NCI-H2107 treated with DMSO at 0.1 percent for 48 hours (cell line): ENCODE data around the gene MYRIP.
"Not testable (repeated sequence)": the region's sequence is repeated elsewhere in the genome, so short reads cannot be mapped to it uniquely, and the experiment has no call there.

ENCODE experiments used
- DNase-seq: peaks from one replicate; lab custom pipeline; 2025; ENCODE audit not compliant: unreplicated experiment; lab: John Stamatoyannopoulos, UW

MYRIP gene

GRCh38 chr3:39805650-39806049, 3.8 kb upstream of the MYRIP start:
- no peak for DNase-seq

- no peak for DNase-seq
Measured at GRCh38 chr3:39806820-39807219, 2.6 kb upstream of the MYRIP start.

GRCh38 chr3:39808467-39809180, 785 bp upstream of the MYRIP start:
- no peak for DNase-seq

- no peak for DNase-seq
Measured at GRCh38 chr3:39809995-39810595, 686 bp downstream of the MYRIP start.

- no peak for DNase-seq
Measured at GRCh38 chr3:39810647-39811161, 1.3 kb downstream of the MYRIP start.

GRCh38 chr3:39811561-39811960, 2.2 kb downstream of the MYRIP start:
- no peak for DNase-seq

GRCh38 chr3:39812537-39812936, 3.1 kb downstream of the MYRIP start:
- DNase-seq: no peak

- no peak for DNase-seq
Measured at GRCh38 chr3:39814007-39814406, 4.6 kb downstream of the MYRIP start.

- DNase-seq: no peak
Measured at GRCh38 chr3:39819899-39820298, 10.5 kb downstream of the MYRIP start.

GRCh38 chr3:39833764-39834163, 24.4 kb downstream of the MYRIP start:
- DNase-seq: not testable (repeated sequence)

GRCh38 chr3:39839484-39839883, 30.1 kb downstream of the MYRIP start:
- no peak for DNase-seq

- DNase-seq: no peak
Measured at GRCh38 chr3:39843440-39843839, 34.0 kb downstream of the MYRIP start.

- DNase-seq: no peak
Measured at GRCh38 chr3:39848365-39848764, 39.0 kb downstream of the MYRIP start.

GRCh38 chr3:39849992-39850715, 40.7 kb downstream of the MYRIP start:
- peak; percentile 18 for DNase-seq

GRCh38 chr3:39850716-39851032, 41.3 kb downstream of the MYRIP start:
- DNase-seq: peak; percentile 70

- no peak for DNase-seq
Measured at GRCh38 chr3:39855517-39855916, 46.1 kb downstream of the MYRIP start.

GRCh38 chr3:39869890-39870289, 60.5 kb downstream of the MYRIP start:
- DNase-seq: no peak

- DNase-seq: no peak
Measured at GRCh38 chr3:39870706-39871105, 61.3 kb downstream of the MYRIP start.

- DNase-seq: no peak
Measured at GRCh38 chr3:39879581-39879980, 70.2 kb downstream of the MYRIP start.

- no peak for DNase-seq
Measured at GRCh38 chr3:39882111-39882510, 72.7 kb downstream of the MYRIP start.

GRCh38 chr3:39892068-39892467, 82.7 kb downstream of the MYRIP start:
- DNase-seq: no peak

GRCh38 chr3:39896184-39896583, 86.8 kb downstream of the MYRIP start:
- DNase-seq: no peak
